SU-DHL-6 (cell line): ENCODE measurements around the gene M1AP.

Experiments used
- H2AFZ ChIP-seq: fragments of 200-600 bp; sonication (generic); 2 replicates; pipeline ENCODE4 v1.6.1; 2014; ENCODE audit warnings: low read depth, mild to moderate bottlenecking, moderate library complexity, mixed read lengths, antibody characterized with exemption, low read length; ENCODE audit not compliant: severe bottlenecking
- H3F3A ChIP-seq: fragments of 200-600 bp; shearing (Covaris generic); 2 replicates; pipeline ENCODE4 v1.6.0; 2016; ENCODE audit warnings: antibody characterized with exemption, mild to moderate bottlenecking; ENCODE audit not compliant: insufficient read depth
- H3K27ac ChIP-seq: fragments of 200-600 bp; sonication (generic); 2 replicates; pipeline ENCODE4 v1.5.1; 2016; ENCODE audit warnings: low read depth, mild to moderate bottlenecking, low read length, moderate library complexity, mixed read lengths
- H3K27me3 ChIP-seq: fragments of 200-600 bp; sonication (generic), shearing (Covaris generic); 2 replicates; pipeline ENCODE4 v1.6.0; 2014; ENCODE audit warnings: mild to moderate bottlenecking, low read length
- H3K36me3 ChIP-seq: fragments of 200-600 bp; sonication (generic); 2 replicates; pipeline ENCODE4 v1.6.1; 2014; ENCODE audit warnings: mild to moderate bottlenecking, low read length, mixed read lengths
- H3K4me2 ChIP-seq: fragments of 300-600, 200-600 bp; shearing (Covaris generic), sonication (generic); 2 replicates; pipeline ENCODE4 v1.6.0; 2014; ENCODE audit warnings: low read length, low read depth, mild to moderate bottlenecking; ENCODE audit not compliant: poor library complexity, severe bottlenecking
- H3K4me3 ChIP-seq: fragments of 200-600 bp; sonication (generic); 2 replicates; pipeline ENCODE4 v1.5.1; 2014; ENCODE audit warnings: antibody characterized with exemption, low read length, mild to moderate bottlenecking, mixed read lengths; ENCODE audit not compliant: insufficient read depth, poor library complexity, severe bottlenecking
- H3K79me2 ChIP-seq: fragments of 200-600 bp; sonication (generic); 2 replicates; pipeline ENCODE4 v1.6.1; 2014; ENCODE audit warnings: mild to moderate bottlenecking, low read length, moderate library complexity; ENCODE audit not compliant: insufficient read depth
- H3K9ac ChIP-seq: fragments of 200-600 bp; sonication (generic); 2 replicates; pipeline ENCODE4 v1.7.0; 2014; ENCODE audit warnings: mild to moderate bottlenecking, low read length
- H3K9me2 ChIP-seq: fragments of 200-600 bp; sonication (generic); replicated peaks from 2 replicates; pipeline ENCODE4 v1.6.1; 2014; ENCODE audit warnings: low read length; ENCODE audit not compliant: insufficient read depth
- H3K9me3 ChIP-seq: fragments of 200-600 bp; sonication (generic); 2 replicates; pipeline ENCODE4 v1.6.1; 2014; ENCODE audit warnings: low read length, mixed read lengths; ENCODE audit not compliant: insufficient read depth
- H4K20me1 ChIP-seq: fragments of 200-600 bp; sonication (generic); 2 replicates; pipeline ENCODE4 v1.6.1; 2014; ENCODE audit warnings: low read depth, mild to moderate bottlenecking, antibody characterized with exemption, low read length, moderate library complexity, mixed read lengths
- EZH2phosphoT487 ChIP-seq: fragments of 200-600 bp; sonication (generic), shearing (Covaris generic); conservative IDR thresholded peaks from 2 replicates; pipeline ENCODE4 v1.6.1; 2018; ENCODE audit warnings: mild to moderate bottlenecking, antibody characterized with exemption, low read length, moderate library complexity, mixed read lengths
- TF ChIP-seq, protein P1 (sequence below): fragments of 200-600 bp; sonication (generic); IDR thresholded peaks from one replicate; pipeline ENCODE4 v1.5.1; 2017; ENCODE audit warnings: antibody characterized with exemption, mild to moderate bottlenecking, low read length, moderate library complexity; ENCODE audit not compliant: insufficient read depth, poor library complexity, severe bottlenecking

The M1AP gene

DNA sequence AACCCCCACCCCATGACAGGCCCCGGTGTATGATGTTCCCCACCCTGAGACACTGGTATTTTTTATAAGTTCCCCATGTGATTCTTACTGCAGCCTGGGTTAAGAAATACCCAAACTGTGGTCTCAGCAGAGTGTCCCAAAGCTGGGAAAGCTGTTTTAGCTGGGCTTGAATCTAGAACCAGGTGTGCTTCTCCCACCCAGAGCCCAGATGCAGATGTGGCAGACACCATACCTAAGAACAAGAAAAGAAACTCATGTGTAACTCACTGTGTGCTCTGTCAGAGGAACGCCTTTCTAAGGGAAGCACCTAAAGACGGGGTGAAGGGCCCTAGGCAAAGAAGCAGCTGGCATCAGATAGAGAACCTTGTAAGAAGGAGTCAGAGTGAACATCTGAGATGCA lies 69.7 kb downstream of the M1AP start:
- H4K20me1 ChIP-seq: no peaks in the 10 kb centered on the region
- no peaks in the 10 kb centered on the region for H3K27me3 ChIP-seq
- H3K27ac ChIP-seq: no peak overlapping the region
- no peaks in the 10 kb centered on the region for H3K79me2 ChIP-seq
- H3K4me2 ChIP-seq: no peak overlapping the region
- no peak overlapping the region for H3K9ac ChIP-seq
- H3F3A ChIP-seq: 0 out of 2 replicates have a peak, but pooled peaks cover 5% of the 10 kb centered on the region
- no peaks in the 10 kb centered on the region for H3K9me3 ChIP-seq
- no peaks in the 10 kb centered on the region for H3K36me3 ChIP-seq
- no peak overlapping the region for H2AFZ ChIP-seq
- no peak overlapping the region for H3K4me3 ChIP-seq
- TF ChIP-seq, protein P1, sequence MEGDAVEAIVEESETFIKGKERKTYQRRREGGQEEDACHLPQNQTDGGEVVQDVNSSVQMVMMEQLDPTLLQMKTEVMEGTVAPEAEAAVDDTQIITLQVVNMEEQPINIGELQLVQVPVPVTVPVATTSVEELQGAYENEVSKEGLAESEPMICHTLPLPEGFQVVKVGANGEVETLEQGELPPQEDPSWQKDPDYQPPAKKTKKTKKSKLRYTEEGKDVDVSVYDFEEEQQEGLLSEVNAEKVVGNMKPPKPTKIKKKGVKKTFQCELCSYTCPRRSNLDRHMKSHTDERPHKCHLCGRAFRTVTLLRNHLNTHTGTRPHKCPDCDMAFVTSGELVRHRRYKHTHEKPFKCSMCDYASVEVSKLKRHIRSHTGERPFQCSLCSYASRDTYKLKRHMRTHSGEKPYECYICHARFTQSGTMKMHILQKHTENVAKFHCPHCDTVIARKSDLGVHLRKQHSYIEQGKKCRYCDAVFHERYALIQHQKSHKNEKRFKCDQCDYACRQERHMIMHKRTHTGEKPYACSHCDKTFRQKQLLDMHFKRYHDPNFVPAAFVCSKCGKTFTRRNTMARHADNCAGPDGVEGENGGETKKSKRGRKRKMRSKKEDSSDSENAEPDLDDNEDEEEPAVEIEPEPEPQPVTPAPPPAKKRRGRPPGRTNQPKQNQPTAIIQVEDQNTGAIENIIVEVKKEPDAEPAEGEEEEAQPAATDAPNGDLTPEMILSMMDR: no peak
- no peak for TF ChIP-seq EZH2phosphoT487
- no peaks in the 10 kb centered on the region for H3K9me2 ChIP-seq

DNA sequence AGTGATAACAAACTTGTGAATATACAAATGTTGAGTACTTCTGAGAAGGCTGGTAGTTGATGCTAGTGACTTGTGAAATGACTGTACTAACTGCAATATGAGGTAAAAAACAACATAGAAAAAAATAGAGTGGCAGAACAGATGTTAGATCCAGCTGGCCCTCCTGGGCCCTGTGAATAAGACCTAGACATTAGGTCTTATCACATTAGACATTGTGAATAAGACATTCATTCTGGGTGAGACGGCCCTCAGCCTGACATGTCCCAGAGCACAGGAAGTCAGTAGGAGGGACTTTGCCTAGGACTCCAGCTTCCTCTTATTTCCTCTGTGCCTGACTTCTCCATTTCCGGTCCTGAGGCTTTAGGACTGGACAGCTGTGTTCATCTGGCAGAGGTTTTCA lies 70.7 kb downstream of the M1AP start:
- no peak for TF ChIP-seq EZH2phosphoT487
- TF ChIP-seq, protein P1: no peak
- Histone ChIP-seq H3K4me3 (no peak overlapping the region), H2AFZ (no peak overlapping the region), H3K9me3 (no peaks in the 10 kb centered on the region), H3K9me2 (no peaks in the 10 kb centered on the region), H3K9ac (no peak overlapping the region), H3K79me2 (no peaks in the 10 kb centered on the region), H4K20me1 (no peaks in the 10 kb centered on the region), H3K27me3 (no peaks in the 10 kb centered on the region), H3K4me2 (no peak overlapping the region), H3F3A (0 out of 2 replicates have a peak, but pooled peaks cover 5% of the 10 kb centered on the region), H3K27ac (no peak overlapping the region), H3K36me3 (no peaks in the 10 kb centered on the region)

GRCh38 chr2:74576863-74577229 lies 71.3 kb downstream of the M1AP start:
- no peak overlapping the region for H3K27ac ChIP-seq
- H4K20me1 ChIP-seq: no peaks in the 10 kb centered on the region
- no peak for TF ChIP-seq EZH2phosphoT487
- TF ChIP-seq, protein P1: no peak
- H3F3A ChIP-seq: 0 out of 2 replicates have a peak, but pooled peaks cover 5% of the 10 kb centered on the region
- no peaks in the 10 kb centered on the region for H3K9me2 ChIP-seq
- H3K9me3 ChIP-seq: no peaks in the 10 kb centered on the region
- no peaks in the 10 kb centered on the region for H3K79me2 ChIP-seq
- H2AFZ ChIP-seq: no peak overlapping the region
- no peak overlapping the region for H3K4me2 ChIP-seq
- no peaks in the 10 kb centered on the region for H3K36me3 ChIP-seq
- H3K27me3 ChIP-seq: no peaks in the 10 kb centered on the region
- no peak overlapping the region for H3K4me3 ChIP-seq
- no peak overlapping the region for H3K9ac ChIP-seq
